Measurements from ENCODE around the gene HSPA8. TPM values are rescaled to one million over a fixed set of nuclear protein-coding genes. Genes with fewer than 3 reads are reported as not detected.

The HSPA8 gene
- polyA plus RNA-seq, 1 donor from 2014 or later: 2,242 TPM

DNA sequence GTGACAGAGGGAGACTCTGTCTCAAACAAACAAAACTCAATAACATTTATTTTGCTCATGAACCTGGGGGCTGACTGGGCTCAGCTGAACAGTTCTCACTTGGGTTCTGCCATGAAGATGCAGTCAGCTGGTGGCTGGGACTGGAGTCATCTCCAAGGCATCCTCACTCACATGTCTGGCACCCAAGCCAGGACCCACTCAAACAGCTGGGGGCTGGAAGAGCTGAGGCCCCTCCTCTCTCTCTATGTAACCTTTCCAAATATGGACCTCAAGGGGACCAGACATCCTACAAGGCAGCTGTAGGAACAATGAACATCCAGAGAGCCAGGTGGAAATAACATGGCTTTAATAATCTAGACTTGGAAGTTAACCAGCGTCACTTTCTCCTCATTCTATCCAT lies 16.8 kb downstream of the HSPA8 start:
- Histone ChIP-seq H2AFZ (ENCODE audit: low read depth, low read length) (no peak overlapping the region), H3K4me2 (ENCODE audit: low read length) (no peak overlapping the region), H4K20me1 (ENCODE audit: insufficient read depth) (no peaks in the 10 kb centered on the region), H3K79me2 (replicated peaks; ENCODE audit: insufficient read depth, low read length) (no peaks in the 10 kb centered on the region), H3K9ac (ENCODE audit: low read length) (no peak overlapping the region), H3F3A (ENCODE audit: insufficient read depth, low read length, poor library complexity, severe bottlenecking) (no peaks in the 10 kb centered on the region), H3K27ac (ENCODE audit: low read length) (no peak overlapping the region), H3K36me3 (ENCODE audit: insufficient read depth, low read length) (no peaks in the 10 kb centered on the region), H3K9me2 (ENCODE audit: insufficient read depth, low read length) (no peaks in the 10 kb centered on the region), H3K27me3 (ENCODE audit: insufficient read depth, low read depth, low read length) (no peaks in the 10 kb centered on the region), H3K9me3 (ENCODE audit: low read length) (no peaks in the 10 kb centered on the region), H3K4me3 (ENCODE audit: low read length) (no peak overlapping the region)
- TF ChIP-seq, protein P1, sequence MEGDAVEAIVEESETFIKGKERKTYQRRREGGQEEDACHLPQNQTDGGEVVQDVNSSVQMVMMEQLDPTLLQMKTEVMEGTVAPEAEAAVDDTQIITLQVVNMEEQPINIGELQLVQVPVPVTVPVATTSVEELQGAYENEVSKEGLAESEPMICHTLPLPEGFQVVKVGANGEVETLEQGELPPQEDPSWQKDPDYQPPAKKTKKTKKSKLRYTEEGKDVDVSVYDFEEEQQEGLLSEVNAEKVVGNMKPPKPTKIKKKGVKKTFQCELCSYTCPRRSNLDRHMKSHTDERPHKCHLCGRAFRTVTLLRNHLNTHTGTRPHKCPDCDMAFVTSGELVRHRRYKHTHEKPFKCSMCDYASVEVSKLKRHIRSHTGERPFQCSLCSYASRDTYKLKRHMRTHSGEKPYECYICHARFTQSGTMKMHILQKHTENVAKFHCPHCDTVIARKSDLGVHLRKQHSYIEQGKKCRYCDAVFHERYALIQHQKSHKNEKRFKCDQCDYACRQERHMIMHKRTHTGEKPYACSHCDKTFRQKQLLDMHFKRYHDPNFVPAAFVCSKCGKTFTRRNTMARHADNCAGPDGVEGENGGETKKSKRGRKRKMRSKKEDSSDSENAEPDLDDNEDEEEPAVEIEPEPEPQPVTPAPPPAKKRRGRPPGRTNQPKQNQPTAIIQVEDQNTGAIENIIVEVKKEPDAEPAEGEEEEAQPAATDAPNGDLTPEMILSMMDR (IDR thresholded peaks at IDR 0.05; ENCODE audit: poor library complexity, severe bottlenecking): no peak
- TF ChIP-seq EP300 (conservative IDR thresholded peaks at IDR 0.05; ENCODE audit: poor library complexity, severe bottlenecking) (no peak), POLR2AphosphoS5 (IDR thresholded peaks at IDR 0.05) (no peak), SMC3 (conservative IDR thresholded peaks at IDR 0.05; ENCODE audit: poor library complexity) (no peak), TAF1 (IDR thresholded peaks at IDR 0.05; ENCODE audit: low read depth) (no peak)
- TF ChIP-seq, protein P2, sequence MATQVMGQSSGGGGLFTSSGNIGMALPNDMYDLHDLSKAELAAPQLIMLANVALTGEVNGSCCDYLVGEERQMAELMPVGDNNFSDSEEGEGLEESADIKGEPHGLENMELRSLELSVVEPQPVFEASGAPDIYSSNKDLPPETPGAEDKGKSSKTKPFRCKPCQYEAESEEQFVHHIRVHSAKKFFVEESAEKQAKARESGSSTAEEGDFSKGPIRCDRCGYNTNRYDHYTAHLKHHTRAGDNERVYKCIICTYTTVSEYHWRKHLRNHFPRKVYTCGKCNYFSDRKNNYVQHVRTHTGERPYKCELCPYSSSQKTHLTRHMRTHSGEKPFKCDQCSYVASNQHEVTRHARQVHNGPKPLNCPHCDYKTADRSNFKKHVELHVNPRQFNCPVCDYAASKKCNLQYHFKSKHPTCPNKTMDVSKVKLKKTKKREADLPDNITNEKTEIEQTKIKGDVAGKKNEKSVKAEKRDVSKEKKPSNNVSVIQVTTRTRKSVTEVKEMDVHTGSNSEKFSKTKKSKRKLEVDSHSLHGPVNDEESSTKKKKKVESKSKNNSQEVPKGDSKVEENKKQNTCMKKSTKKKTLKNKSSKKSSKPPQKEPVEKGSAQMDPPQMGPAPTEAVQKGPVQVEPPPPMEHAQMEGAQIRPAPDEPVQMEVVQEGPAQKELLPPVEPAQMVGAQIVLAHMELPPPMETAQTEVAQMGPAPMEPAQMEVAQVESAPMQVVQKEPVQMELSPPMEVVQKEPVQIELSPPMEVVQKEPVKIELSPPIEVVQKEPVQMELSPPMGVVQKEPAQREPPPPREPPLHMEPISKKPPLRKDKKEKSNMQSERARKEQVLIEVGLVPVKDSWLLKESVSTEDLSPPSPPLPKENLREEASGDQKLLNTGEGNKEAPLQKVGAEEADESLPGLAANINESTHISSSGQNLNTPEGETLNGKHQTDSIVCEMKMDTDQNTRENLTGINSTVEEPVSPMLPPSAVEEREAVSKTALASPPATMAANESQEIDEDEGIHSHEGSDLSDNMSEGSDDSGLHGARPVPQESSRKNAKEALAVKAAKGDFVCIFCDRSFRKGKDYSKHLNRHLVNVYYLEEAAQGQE (IDR thresholded peaks at IDR 0.05; ENCODE audit: borderline replicate concordance): no peak

DNA sequence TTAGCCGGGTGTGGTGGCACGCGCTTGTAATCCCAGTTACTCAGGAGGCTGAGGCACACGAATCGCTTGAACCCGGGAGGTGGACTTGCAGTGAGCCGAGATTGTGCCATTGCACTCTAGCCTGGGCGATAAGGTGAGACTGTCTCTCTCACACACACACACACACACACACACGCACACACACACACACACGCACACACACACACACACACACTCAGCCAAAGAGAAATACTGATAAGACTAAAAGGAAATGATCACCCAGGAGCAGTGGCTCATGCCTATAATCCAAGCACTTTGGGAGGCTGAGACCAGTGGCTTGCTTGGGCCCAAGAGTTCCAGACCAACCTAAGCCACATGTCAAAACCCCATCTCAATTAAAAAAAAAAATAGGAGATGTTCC lies 20.8 kb downstream of the HSPA8 start:
- Histone ChIP-seq H3K27me3 (ENCODE audit: insufficient read depth, low read depth, low read length) (no peaks in the 10 kb centered on the region), H3K4me3 (ENCODE audit: low read length) (no peak overlapping the region), H2AFZ (ENCODE audit: low read depth, low read length) (no peak overlapping the region), H4K20me1 (ENCODE audit: insufficient read depth) (no peaks in the 10 kb centered on the region), H3K27ac (ENCODE audit: low read length) (no peak overlapping the region), H3K36me3 (ENCODE audit: insufficient read depth, low read length) (no peaks in the 10 kb centered on the region), H3K9me3 (ENCODE audit: low read length) (no peaks in the 10 kb centered on the region), H3F3A (ENCODE audit: insufficient read depth, low read length, poor library complexity, severe bottlenecking) (no peaks in the 10 kb centered on the region), H3K79me2 (replicated peaks; ENCODE audit: insufficient read depth, low read length) (no peaks in the 10 kb centered on the region), H3K9me2 (ENCODE audit: insufficient read depth, low read length) (no peaks in the 10 kb centered on the region), H3K4me2 (ENCODE audit: low read length) (no peak overlapping the region), H3K9ac (ENCODE audit: low read length) (no peak overlapping the region)
- TF ChIP-seq EZH2 (IDR thresholded peaks at IDR 0.05; ENCODE audit: borderline replicate concordance, insufficient read depth, low read length, poor library complexity, severe bottlenecking): no peak
- TF ChIP-seq SMC3 (conservative IDR thresholded peaks at IDR 0.05; ENCODE audit: poor library complexity): no peak
- TF ChIP-seq TAF1 (IDR thresholded peaks at IDR 0.05; ENCODE audit: low read depth): no peak
- TF ChIP-seq MXI1 (conservative IDR thresholded peaks at IDR 0.05; ENCODE audit: poor library complexity, severe bottlenecking): no peak

DNA sequence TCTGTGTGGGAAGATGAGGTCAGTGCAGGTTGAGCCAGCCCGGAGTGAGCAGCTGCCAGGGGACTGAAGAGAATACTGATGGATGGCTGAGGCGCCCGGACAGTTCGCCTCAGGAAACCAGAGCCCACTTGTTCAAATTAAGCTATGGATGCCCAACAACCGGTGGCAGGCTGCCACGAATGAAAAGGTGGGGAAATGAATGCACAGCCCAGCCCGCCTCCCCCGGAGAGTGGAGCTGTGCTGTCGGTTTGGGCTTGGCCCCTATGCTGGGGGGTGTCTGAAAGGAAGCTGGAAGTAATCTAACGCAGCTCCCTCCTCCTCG lies 21.9 kb downstream of the HSPA8 start:
- Histone ChIP-seq H3K27ac (ENCODE audit: low read length) (no peak overlapping the region), H2AFZ (ENCODE audit: low read depth, low read length) (no peak overlapping the region), H3K9me3 (ENCODE audit: low read length) (no peaks in the 10 kb centered on the region), H4K20me1 (ENCODE audit: insufficient read depth) (no peaks in the 10 kb centered on the region), H3K79me2 (replicated peaks; ENCODE audit: insufficient read depth, low read length) (no peaks in the 10 kb centered on the region), H3K27me3 (ENCODE audit: insufficient read depth, low read depth, low read length) (no peaks in the 10 kb centered on the region), H3K4me2 (ENCODE audit: low read length) (no peak overlapping the region), H3K9ac (ENCODE audit: low read length) (no peak overlapping the region), H3K4me3 (ENCODE audit: low read length) (no peak overlapping the region), H3F3A (ENCODE audit: insufficient read depth, low read length, poor library complexity, severe bottlenecking) (no peaks in the 10 kb centered on the region), H3K9me2 (ENCODE audit: insufficient read depth, low read length) (no peaks in the 10 kb centered on the region), H3K36me3 (ENCODE audit: insufficient read depth, low read length) (no peaks in the 10 kb centered on the region)
- no peak for TF ChIP-seq SMC3 (conservative IDR thresholded peaks at IDR 0.05; ENCODE audit: poor library complexity)
- TF ChIP-seq, protein P1 (IDR thresholded peaks at IDR 0.05; ENCODE audit: poor library complexity, severe bottlenecking): no peak
- TF ChIP-seq EZH2 (IDR thresholded peaks at IDR 0.05; ENCODE audit: borderline replicate concordance, insufficient read depth, low read length, poor library complexity, severe bottlenecking): no peak
- no peak for TF ChIP-seq RAD21 (conservative IDR thresholded peaks at IDR 0.05)
- no peak for TF ChIP-seq MXI1 (conservative IDR thresholded peaks at IDR 0.05; ENCODE audit: poor library complexity, severe bottlenecking)
- TF ChIP-seq EP300 (conservative IDR thresholded peaks at IDR 0.05; ENCODE audit: poor library complexity, severe bottlenecking): no peak
- TF ChIP-seq TAF1 (IDR thresholded peaks at IDR 0.05; ENCODE audit: low read depth): no peak

Measured in neural cell (in vitro differentiated cells).